Fibroblast of lung (primary cell): ENCODE results near the gene THRA. TPM values are rescaled to one million over a fixed set of nuclear protein-coding genes. Genes with fewer than 3 reads are reported as not detected.

Experiments used
- DNase-seq, 2 donors: peaks; one replicate each; pipeline versions ENCODE4 v3.0.0 to v3.0.0-alpha.2; 2010; ENCODE audit warnings: low read depth in 2 of 2
- H2AFZ ChIP-seq: 2 replicates; pipeline ENCODE4 v1.5.1; 2012; ENCODE audit warnings: low read length, control low read depth, inconsistent platforms
- H3K27ac ChIP-seq: 2 replicates; pipeline ENCODE4 v1.5.1; 2011; ENCODE audit warnings: low read length, control low read depth; ENCODE audit not compliant: insufficient read depth
- H3K27me3 ChIP-seq: 2 replicates; pipeline ENCODE4 v1.5.1; 2011; ENCODE audit warnings: mild to moderate bottlenecking, low read length; ENCODE audit not compliant: control insufficient read depth, insufficient read depth
- H3K36me3 ChIP-seq: 2 replicates; pipeline ENCODE4 v1.5.1; 2011; ENCODE audit warnings: low read length; ENCODE audit not compliant: control insufficient read depth, insufficient read depth
- H3K4me1 ChIP-seq: 2 replicates; pipeline ENCODE4 v1.5.1; 2011; ENCODE audit warnings: low read length; ENCODE audit not compliant: control insufficient read depth, insufficient read depth; ENCODE audit errors: extremely low read depth
- H3K4me2 ChIP-seq: 2 replicates; pipeline ENCODE4 v1.5.1; 2011; ENCODE audit warnings: low read length, control low read depth; ENCODE audit not compliant: insufficient read depth; ENCODE audit errors: extremely low read depth
- H3K4me3 ChIP-seq, 4 experiments: fragments of 200-600 bp in 1 of 4; sonication (generic) in 1 of 4; replicated peaks in 1 of 4; 2 replicates each; pipeline ENCODE4 v1.5.1; 2011 to 2016; ENCODE audit warnings: low read length in 4 of 4, low read depth in 3 of 4, mild to moderate bottlenecking in 3 of 4, control low read depth in 2 of 4, inconsistent platforms in 1 of 4, mixed read lengths in 1 of 4; ENCODE audit not compliant: insufficient read depth in 1 of 4; ENCODE audit errors: control extremely low read depth in 1 of 4
- H3K79me2 ChIP-seq: 2 replicates; pipeline ENCODE4 v1.5.1; 2012; ENCODE audit warnings: mild to moderate bottlenecking, low read length, inconsistent platforms; ENCODE audit not compliant: control insufficient read depth, insufficient read depth
- H3K9ac ChIP-seq: 2 replicates; pipeline ENCODE4 v1.5.1; 2011; ENCODE audit warnings: mild to moderate bottlenecking, low read length, control low read depth; ENCODE audit not compliant: insufficient read depth
- H3K9me3 ChIP-seq: 2 replicates; pipeline ENCODE4 v1.5.1; 2012; ENCODE audit warnings: low read depth, low read length; ENCODE audit not compliant: control insufficient read depth, insufficient read depth
- H4K20me1 ChIP-seq: 2 replicates; pipeline ENCODE4 v1.5.1; 2011; ENCODE audit warnings: low read length; ENCODE audit not compliant: control insufficient read depth, insufficient read depth; ENCODE audit errors: extremely low read depth
- EZH2 ChIP-seq: IDR thresholded peaks from 2 replicates; pipeline ENCODE4 v1.5.1; 2012; ENCODE audit warnings: low read length, control low read depth, mild to moderate bottlenecking; ENCODE audit errors: missing control alignments
- polyA plus RNA-seq, 2 donors: library from polyadenylated mRNA; depleted of rRNA in 1 of 2; stranded (reverse) in 1 of 2; unstranded in 1 of 2; fragments of >200 nt; gene quantifications; 2 replicates each; pipeline ENCODE4 v1.2.1, GENCODE V29; 2011 to 2012; ENCODE audit warnings: missing spikeins in 1 of 2
- total RNA-seq: library from RNA; depleted of rRNA; stranded (reverse); fragments of >200 nt; gene quantifications from 2 replicates; pipeline ENCODE4 v1.2.1, GENCODE V29; 2014
- TF ChIP-seq, protein P1 (sequence below), 2 donors: IDR thresholded peaks in 1 of 2; conservative IDR thresholded peaks in 1 of 2; 1 replicate in 1 of 2; 2 replicates in 1 of 2; pipeline ENCODE4 v1.5.1; 2011 to 2012; ENCODE audit warnings: low read length in 2 of 2, control low read depth in 1 of 2, inconsistent platforms in 1 of 2, low read depth in 1 of 2, mild to moderate bottlenecking in 1 of 2

THRA gene
- total and polyA plus RNA-seq, 2 donors (not counting 1 experiment from before 2014, with no cell fraction given), result 27.2 to 52.8 TPM

- H3K4me3 ChIP-seq, result peak overlapping the region in 3 of 4 experiments; percentile 9 to 47 (median 36)
- no peaks in the 10 kb centered on the region for H3K79me2 ChIP-seq
- no peaks in the 10 kb centered on the region for H3K27me3 ChIP-seq
- H3K4me2 ChIP-seq, result peak overlapping the region; percentile 67
- no peak overlapping the region for H2AFZ ChIP-seq
- peak; percentile 93 to 96 for DNase-seq
- no peaks in the 10 kb centered on the region for H3K36me3 ChIP-seq
- peak overlapping the region; percentile 80 for H3K27ac ChIP-seq
- H3K9me3 ChIP-seq, result no peaks in the 10 kb centered on the region
- peak overlapping the region; percentile 34 for H3K9ac ChIP-seq
- TF ChIP-seq EZH2, result no peak
- TF ChIP-seq, protein P1, sequence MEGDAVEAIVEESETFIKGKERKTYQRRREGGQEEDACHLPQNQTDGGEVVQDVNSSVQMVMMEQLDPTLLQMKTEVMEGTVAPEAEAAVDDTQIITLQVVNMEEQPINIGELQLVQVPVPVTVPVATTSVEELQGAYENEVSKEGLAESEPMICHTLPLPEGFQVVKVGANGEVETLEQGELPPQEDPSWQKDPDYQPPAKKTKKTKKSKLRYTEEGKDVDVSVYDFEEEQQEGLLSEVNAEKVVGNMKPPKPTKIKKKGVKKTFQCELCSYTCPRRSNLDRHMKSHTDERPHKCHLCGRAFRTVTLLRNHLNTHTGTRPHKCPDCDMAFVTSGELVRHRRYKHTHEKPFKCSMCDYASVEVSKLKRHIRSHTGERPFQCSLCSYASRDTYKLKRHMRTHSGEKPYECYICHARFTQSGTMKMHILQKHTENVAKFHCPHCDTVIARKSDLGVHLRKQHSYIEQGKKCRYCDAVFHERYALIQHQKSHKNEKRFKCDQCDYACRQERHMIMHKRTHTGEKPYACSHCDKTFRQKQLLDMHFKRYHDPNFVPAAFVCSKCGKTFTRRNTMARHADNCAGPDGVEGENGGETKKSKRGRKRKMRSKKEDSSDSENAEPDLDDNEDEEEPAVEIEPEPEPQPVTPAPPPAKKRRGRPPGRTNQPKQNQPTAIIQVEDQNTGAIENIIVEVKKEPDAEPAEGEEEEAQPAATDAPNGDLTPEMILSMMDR (conservative IDR thresholded peaks at IDR 0.05 in 1 of 2, IDR thresholded peaks at IDR 0.05 in 1 of 2; ENCODE audit: low read depth in 1 of 2, low read length in 2 of 2), result peak; percentile 75 to 90
- no peaks in the 10 kb centered on the region for H4K20me1 ChIP-seq
- H3K4me1 ChIP-seq, result peaks cover 47% of the 10 kb centered on the region
These were observed 50.5 kb downstream of the THRA start for GRCh38 chr17:40113110-40113906.

- Histone ChIP-seq H3K36me3 (no peaks in the 10 kb centered on the region), H3K27ac (peak overlapping the region; percentile 80), H3K4me1 (peaks cover 45% of the 10 kb centered on the region), H3K27me3 (no peaks in the 10 kb centered on the region), H3K9ac (no peak overlapping the region), H2AFZ (no peak overlapping the region), H4K20me1 (no peaks in the 10 kb centered on the region), H3K4me3 (peak overlapping the region in 2 of 4 experiments; percentile 36 to 47), H3K9me3 (no peaks in the 10 kb centered on the region), H3K4me2 (peak overlapping the region; percentile 67), H3K79me2 (no peaks in the 10 kb centered on the region)
- TF ChIP-seq EZH2, result no peak
- TF ChIP-seq, protein P1 (conservative IDR thresholded peaks at IDR 0.05 in 1 of 2, IDR thresholded peaks at IDR 0.05 in 1 of 2; ENCODE audit: low read depth in 1 of 2, low read length in 2 of 2), result no peak
- DNase-seq, result peak; percentile 28 to 68
These were observed 51.1 kb downstream of the THRA start for GRCh38 chr17:40113907-40114245.

- Histone ChIP-seq H3K4me3 (no peak overlapping the region), H4K20me1 (no peaks in the 10 kb centered on the region), H3K9ac (no peak overlapping the region), H3K79me2 (peaks cover 4% of the 10 kb centered on the region), H3K27ac (no peak overlapping the region), H3K27me3 (no peaks in the 10 kb centered on the region), H3K9me3 (no peaks in the 10 kb centered on the region), H2AFZ (no peak overlapping the region), H3K4me1 (peaks cover 37% of the 10 kb centered on the region), H3K4me2 (no peak overlapping the region), H3K36me3 (no peaks in the 10 kb centered on the region)
- no peak for TF ChIP-seq EZH2
- TF ChIP-seq, protein P1 (conservative IDR thresholded peaks at IDR 0.05 in 1 of 2, IDR thresholded peaks at IDR 0.05 in 1 of 2; ENCODE audit: low read depth in 1 of 2, low read length in 2 of 2), result no peak
- DNase-seq, result no peak
These were observed 52.3 kb downstream of the THRA start for GRCh38 chr17:40115101-40115436.
